HUDEP-2 (cell line): ENCODE data around the gene NXF1.
"Not testable (repeated sequence)": the region's sequence is repeated elsewhere in the genome, so short reads cannot be mapped to it uniquely, and the experiment has no call there.

ENCODE experiments used
- DNase-seq, 76 experiments: peaks; one replicate each; lab custom pipeline; 2025; ENCODE audit not compliant: unreplicated experiment in 76 of 76; lab: John Stamatoyannopoulos, UW

NXF1 gene

DNA sequence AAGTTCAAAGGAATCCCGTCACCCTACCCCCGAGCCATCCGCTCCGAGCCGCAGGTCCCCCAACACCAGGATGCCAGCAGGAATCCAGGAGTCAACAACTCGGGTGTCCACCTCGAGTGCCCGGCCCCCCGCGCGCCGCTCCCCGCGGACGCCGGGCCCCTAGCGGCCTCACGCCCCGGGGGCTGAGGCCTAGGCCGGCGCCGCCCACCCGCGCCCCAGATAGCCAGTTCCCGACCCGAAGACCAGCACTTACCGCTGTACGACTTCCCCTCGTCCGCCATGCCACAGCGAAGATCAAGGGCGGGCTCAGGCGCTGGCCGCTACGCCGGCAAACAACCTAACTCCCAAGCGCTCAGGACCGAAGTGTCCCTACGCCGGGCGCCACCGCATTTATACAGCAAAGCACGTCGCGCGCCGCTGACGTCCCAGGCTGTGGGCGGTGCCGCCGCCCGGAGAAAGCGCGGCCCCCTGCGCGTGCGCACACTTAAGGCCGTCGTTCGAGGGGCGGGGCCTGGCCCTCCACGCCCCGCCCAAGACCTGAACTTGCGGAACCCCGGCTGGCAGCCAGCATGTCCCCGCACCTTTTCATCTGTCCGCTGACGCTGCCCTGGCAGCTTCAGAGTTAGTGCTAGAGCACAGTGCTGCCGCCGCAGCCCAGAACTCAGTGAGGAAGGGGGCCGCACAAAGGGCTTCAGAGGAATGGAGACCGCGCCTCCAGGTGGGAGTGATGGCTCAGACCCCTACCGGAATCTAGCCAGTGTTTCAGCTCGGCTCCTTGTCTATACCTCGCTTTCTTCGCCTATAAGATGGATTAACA lies at the start of gene NXF1:
Gene NXF1, minus strand, starts transcription at position 365 of the 817 bp plus-strand sequence. Its CDS starts 84 bp downstream, at position 281.
- DNase-seq: peak in 74 of 76 experiments; percentile 48 to 96 (median 89)

GRCh38 chr11:62854013-62854824 lies 49.0 kb upstream of the NXF1 start:
- DNase-seq: peak in 1 of 76 experiments; percentile 18

GRCh38 chr11:62853279-62853965 lies 48.2 kb upstream of the NXF1 start:
- DNase-seq: no peak

- DNase-seq: no peak
Measured at GRCh38 chr11:62852523-62853188, 47.4 kb upstream of the NXF1 start.

DNA sequence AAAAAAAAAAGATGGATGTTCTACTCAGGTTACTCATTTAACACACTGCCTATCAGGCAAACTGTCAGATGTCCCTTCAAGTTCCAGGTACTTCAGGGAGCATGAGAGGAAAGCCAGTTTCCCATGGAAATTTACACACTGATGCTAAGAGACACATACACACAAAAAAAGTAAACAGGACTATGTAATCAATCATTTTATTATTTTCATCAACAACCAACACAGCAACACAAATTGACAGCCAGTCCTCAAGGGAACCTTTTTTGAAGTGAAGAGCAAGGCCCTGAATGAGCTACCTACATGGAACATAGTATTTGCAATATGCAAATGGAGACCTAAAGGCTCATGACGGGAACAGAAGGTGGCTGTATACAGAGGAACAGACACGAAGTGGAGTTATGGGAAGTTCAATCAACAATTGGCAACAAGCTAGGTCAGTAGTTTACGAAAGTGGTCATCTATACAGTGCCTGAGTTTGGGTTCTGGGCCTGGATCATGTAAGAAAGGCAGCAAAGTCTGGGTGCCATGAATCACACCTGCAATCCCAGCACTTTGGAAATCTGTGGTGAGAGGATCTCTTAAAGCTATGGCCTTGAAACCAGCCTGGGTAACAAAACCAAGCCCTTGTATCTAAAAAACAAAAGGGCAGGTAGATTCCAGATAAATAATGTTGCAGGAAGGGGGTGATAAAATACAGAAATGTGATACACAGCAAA lies 46.7 kb upstream of the NXF1 start:
- peak in 3 of 76 experiments; percentile 20 to 53 (median 23) for DNase-seq

GRCh38 chr11:62850911-62851806 lies 45.9 kb upstream of the NXF1 start:
- peak in 47 of 76 experiments; percentile 17 to 79 (median 46) for DNase-seq

- no peak for DNase-seq
Measured at GRCh38 chr11:62847767-62848314, 42.6 kb upstream of the NXF1 start.

DNA sequence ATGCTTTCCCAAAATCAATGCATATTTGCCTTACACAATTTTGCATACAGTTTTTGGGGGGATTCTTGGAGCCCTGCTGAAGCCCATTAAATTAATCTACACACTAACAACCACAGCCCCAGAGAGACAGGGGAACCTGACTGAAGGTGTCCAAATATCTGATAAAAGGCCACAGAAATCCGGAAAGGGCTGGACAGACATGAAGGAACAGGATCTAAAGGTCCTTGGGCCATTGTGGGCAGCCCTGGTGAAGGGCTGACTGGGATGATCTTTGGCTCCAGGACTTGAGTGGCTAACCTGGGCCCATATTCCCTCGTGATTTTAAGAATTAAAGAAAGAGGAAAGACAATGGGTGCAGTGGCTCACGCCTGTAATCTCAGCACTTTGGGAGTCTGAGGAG lies 40.9 kb upstream of the NXF1 start:
- no peak for DNase-seq

GRCh38 chr11:62844154-62844553 lies 38.9 kb upstream of the NXF1 start:
- DNase-seq: no peak

DNA sequence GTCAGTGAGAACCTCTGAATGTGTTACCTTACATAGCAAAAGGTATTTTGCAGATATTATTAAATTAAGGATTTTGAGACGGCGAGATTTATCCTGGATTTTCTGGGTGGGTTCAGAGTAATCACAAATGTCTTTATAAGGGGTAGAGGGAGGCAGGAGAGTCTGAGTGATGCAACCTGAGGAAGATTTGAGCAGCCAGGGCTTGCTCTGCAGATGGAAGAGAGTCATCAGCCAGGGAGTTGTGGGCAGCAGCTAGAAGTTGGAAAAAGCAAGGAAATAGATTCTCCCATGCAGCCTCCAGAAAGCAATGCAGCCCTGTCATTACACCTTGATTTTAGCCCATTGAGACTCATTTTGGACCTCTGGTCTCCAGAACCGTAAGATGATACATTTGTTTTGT lies 38.2 kb upstream of the NXF1 start:
- DNase-seq: no peak

- DNase-seq: not testable (repeated sequence)
Measured at GRCh38 chr11:62842891-62843290, 37.7 kb upstream of the NXF1 start.

- no peak for DNase-seq
Measured at GRCh38 chr11:62842171-62842741, 37.0 kb upstream of the NXF1 start.

- peak; percentile 34 to 99 (median 86) for DNase-seq
Measured at GRCh38 chr11:62841361-62842170, 36.3 kb upstream of the NXF1 start.

DNA sequence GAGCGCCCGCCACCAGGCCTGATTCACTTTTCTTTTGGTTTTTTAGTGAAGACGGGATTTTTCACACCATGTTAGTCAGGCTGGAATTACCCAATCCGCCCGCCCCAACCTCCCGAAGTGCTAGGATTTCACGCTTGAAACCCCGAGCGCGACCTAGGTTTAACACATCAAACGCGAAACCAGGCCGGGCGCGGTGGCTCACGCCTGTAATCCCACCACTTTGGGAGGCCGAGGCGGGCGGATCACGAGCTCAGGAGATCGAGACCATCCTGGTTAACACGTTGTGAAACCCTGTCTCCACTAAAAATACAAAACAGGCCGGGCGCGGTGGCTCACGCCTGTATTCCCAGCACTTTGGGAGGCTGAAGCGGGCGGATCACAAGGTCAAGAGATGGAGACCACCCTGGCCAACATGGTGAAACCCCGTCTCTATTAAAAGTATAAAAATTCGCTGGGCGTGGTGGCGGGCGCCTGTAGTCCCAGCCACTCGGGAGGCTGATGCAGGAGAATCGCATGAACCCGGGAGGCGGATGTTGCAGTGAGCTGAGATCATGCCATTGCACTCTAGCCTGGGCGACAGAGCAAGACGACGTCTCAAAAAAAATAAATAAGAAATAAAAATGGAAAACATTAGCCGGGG lies 35.6 kb upstream of the NXF1 start:
- peak in 40 of 76 experiments; percentile 21 to 86 (median 66) for DNase-seq

- peak in 71 of 76 experiments; percentile 42 to 90 (median 76) for DNase-seq
Measured at GRCh38 chr11:62839050-62839945, 34.1 kb upstream of the NXF1 start, which contains the start of gene WDR74. Gene WDR74, minus strand, starts transcription at chr11:62839590. Its CDS starts 20 bp downstream, at chr11:62839570.

GRCh38 chr11:62835336-62835735 lies 30.1 kb upstream of the NXF1 start:
- DNase-seq: no peak
